ENCODE measurements around the gene SPATA32. TPM values are rescaled to one million over a fixed set of nuclear protein-coding genes. Genes with fewer than 3 reads are reported as not detected.

SPATA32 gene
- total and polyA plus RNA-seq, 2 experiments from 2014 or later, result not detected

- Mint-ChIP-seq H3K9me3 (no peaks in the 10 kb centered on the region), H3K36me3 (ENCODE audit: low read depth) (peaks cover 12% of the 10 kb centered on the region), H3K27me3 (ENCODE audit: insufficient read depth, low read depth, poor library complexity) (peaks cover 21% of the 10 kb centered on the region), H3K4me1 (peaks cover 27% of the 10 kb centered on the region), H3K4me3 (peak overlapping the region; percentile 79), H3K27ac (peak overlapping the region; percentile 43)
- Histone ChIP-seq H3K27me3 (ENCODE audit: insufficient read depth) (no peaks in the 10 kb centered on the region), H3K79me2 (replicated peaks; ENCODE audit: insufficient read depth) (peaks cover 3% of the 10 kb centered on the region; the same call in 1 of the 2 replicates), H3K36me3 (ENCODE audit: insufficient read depth) (no peaks in the 10 kb centered on the region), H3K27ac (ENCODE audit: low read depth) (peak overlapping the region; percentile 94), H4K20me1 (replicated peaks; ENCODE audit: insufficient read depth) (no peaks in the 10 kb centered on the region), H2AFZ (peak overlapping the region; percentile 99), H3K9me2 (ENCODE audit: insufficient read depth) (no peaks in the 10 kb centered on the region), H3K4me3 (peak overlapping the region; percentile 96), H3K4me1 (ENCODE audit: insufficient read depth) (peaks cover 18% of the 10 kb centered on the region), H3K4me2 (peak overlapping the region; percentile 99), H3F3A (replicated peaks; ENCODE audit: low read depth) (peaks cover 23% of the 10 kb centered on the region)
- ATAC-seq (peak; percentile 62), DNase-seq (ENCODE audit: low spot score) (peak; percentile 83)
- TF ChIP-seq STAT1 (IDR thresholded peaks at IDR 0.05; ENCODE audit: unreplicated experiment) (no peak), NANOG (IDR thresholded peaks at IDR 0.05; ENCODE audit: borderline replicate concordance) (no peak), CTCF (conservative IDR thresholded peaks at IDR 0.05; ENCODE audit: low read depth in 2 of 2) (peak; percentile 74 to 79)
Measured at GRCh38 chr17:45246861-45247428, 14.9 kb downstream of the SPATA32 start.

- Histone ChIP-seq H3K4me3 (peak overlapping the region; percentile 96), H3K27me3 (ENCODE audit: insufficient read depth) (no peaks in the 10 kb centered on the region)
Measured at GRCh38 chr17:45246338-45246737, 15.6 kb downstream of the SPATA32 start.

GRCh38 chr17:45244725-45245656, 16.9 kb downstream of the SPATA32 start:
- Mint-ChIP-seq H3K36me3 (ENCODE audit: low read depth) (peaks cover 4% of the 10 kb centered on the region), H3K27me3 (ENCODE audit: insufficient read depth, low read depth, poor library complexity) (peaks cover 30% of the 10 kb centered on the region), H3K27ac (no peak overlapping the region), H3K4me1 (peaks cover 33% of the 10 kb centered on the region), H3K9me3 (no peaks in the 10 kb centered on the region), H3K4me3 (peak overlapping the region; percentile 10; the same call in 1 of the 3 replicates)
- Histone ChIP-seq H4K20me1 (replicated peaks; ENCODE audit: insufficient read depth) (no peaks in the 10 kb centered on the region), H3K4me3 (no peak overlapping the region), H3K27ac (ENCODE audit: low read depth) (no peak overlapping the region), H3K4me1 (ENCODE audit: insufficient read depth) (peaks cover 25% of the 10 kb centered on the region), H3K79me2 (replicated peaks; ENCODE audit: insufficient read depth) (peaks cover 1% of the 10 kb centered on the region; the same call in 1 of the 2 replicates), H3K27me3 (ENCODE audit: insufficient read depth) (peaks cover 11% of the 10 kb centered on the region), H3K36me3 (ENCODE audit: insufficient read depth) (no peaks in the 10 kb centered on the region), H3F3A (replicated peaks; ENCODE audit: low read depth) (peaks cover 31% of the 10 kb centered on the region), H3K9me2 (ENCODE audit: insufficient read depth) (no peaks in the 10 kb centered on the region), H3K4me2 (no peak overlapping the region), H2AFZ (no peak overlapping the region)
- ATAC-seq (no peak), DNase-seq (ENCODE audit: low spot score) (no peak)
- TF ChIP-seq EZH2phosphoT487 (IDR thresholded peaks at IDR 0.05; ENCODE audit: unreplicated experiment) (no peak), JUNB (IDR thresholded peaks at IDR 0.05; ENCODE audit: unreplicated experiment) (no peak), NANOG (IDR thresholded peaks at IDR 0.05; ENCODE audit: borderline replicate concordance) (no peak)

More at GRCh38 chr17:45246338-45246737, 15.6 kb downstream of the SPATA32 start:
- peaks cover 3% of the 10 kb centered on the region; the same call in 1 of the 2 replicates for H3K79me2 ChIP-seq (replicated peaks; ENCODE audit: insufficient read depth)
- peak overlapping the region; percentile 79 for H3K4me3 Mint-ChIP-seq
- no peaks in the 10 kb centered on the region for H3K36me3 ChIP-seq (ENCODE audit: insufficient read depth)
- peak overlapping the region; percentile 99 for H3K4me2 ChIP-seq
- H3K9me2 ChIP-seq (ENCODE audit: insufficient read depth), result no peaks in the 10 kb centered on the region
- no peak overlapping the region for H3K27ac ChIP-seq (ENCODE audit: low read depth)
- peaks cover 27% of the 10 kb centered on the region for H3K4me1 Mint-ChIP-seq
- no peaks in the 10 kb centered on the region for H3K9me3 Mint-ChIP-seq
- no peak for ATAC-seq
- peaks cover 23% of the 10 kb centered on the region for H3F3A ChIP-seq (replicated peaks; ENCODE audit: low read depth)
- peaks cover 18% of the 10 kb centered on the region for H3K4me1 ChIP-seq (ENCODE audit: insufficient read depth)
- no peak overlapping the region for H2AFZ ChIP-seq
- peaks cover 12% of the 10 kb centered on the region for H3K36me3 Mint-ChIP-seq (ENCODE audit: low read depth)
- peaks cover 21% of the 10 kb centered on the region for H3K27me3 Mint-ChIP-seq (ENCODE audit: insufficient read depth, low read depth, poor library complexity)
- DNase-seq (ENCODE audit: low spot score), result no peak
- TF ChIP-seq NANOG (IDR thresholded peaks at IDR 0.05; ENCODE audit: borderline replicate concordance), result no peak
- H4K20me1 ChIP-seq (replicated peaks; ENCODE audit: insufficient read depth), result no peaks in the 10 kb centered on the region
- no peak overlapping the region for H3K27ac Mint-ChIP-seq
